Amygdala (tissue), 56 donors: ENCODE measurements around the gene SMOC2.

ENCODE experiments used
- DNase-seq, 56 donors: peaks; one replicate each; lab custom pipeline; 2025; lab: John Stamatoyannopoulos, UW

Gene SMOC2

DNA sequence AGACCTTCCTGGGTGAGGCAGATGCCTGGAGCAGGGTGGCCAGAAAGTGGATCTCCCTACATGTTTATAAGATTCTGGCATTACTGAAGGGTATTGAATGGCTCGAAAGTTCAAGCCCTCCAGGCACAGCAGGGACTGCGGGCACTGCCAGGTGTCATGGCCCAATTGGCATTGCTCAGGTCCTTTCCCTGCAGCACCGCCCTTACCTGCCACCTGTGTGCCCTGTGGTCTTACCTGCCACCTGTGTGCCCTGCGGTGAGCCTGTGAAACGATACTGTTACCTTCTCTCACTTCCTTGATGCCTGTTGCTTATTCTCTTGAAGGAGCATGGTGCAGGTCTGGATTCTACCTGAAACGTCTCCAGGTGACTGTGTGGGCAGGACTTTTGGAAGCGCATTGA, 32.2 kb downstream of the SMOC2 start:
- no peak for DNase-seq

DNA sequence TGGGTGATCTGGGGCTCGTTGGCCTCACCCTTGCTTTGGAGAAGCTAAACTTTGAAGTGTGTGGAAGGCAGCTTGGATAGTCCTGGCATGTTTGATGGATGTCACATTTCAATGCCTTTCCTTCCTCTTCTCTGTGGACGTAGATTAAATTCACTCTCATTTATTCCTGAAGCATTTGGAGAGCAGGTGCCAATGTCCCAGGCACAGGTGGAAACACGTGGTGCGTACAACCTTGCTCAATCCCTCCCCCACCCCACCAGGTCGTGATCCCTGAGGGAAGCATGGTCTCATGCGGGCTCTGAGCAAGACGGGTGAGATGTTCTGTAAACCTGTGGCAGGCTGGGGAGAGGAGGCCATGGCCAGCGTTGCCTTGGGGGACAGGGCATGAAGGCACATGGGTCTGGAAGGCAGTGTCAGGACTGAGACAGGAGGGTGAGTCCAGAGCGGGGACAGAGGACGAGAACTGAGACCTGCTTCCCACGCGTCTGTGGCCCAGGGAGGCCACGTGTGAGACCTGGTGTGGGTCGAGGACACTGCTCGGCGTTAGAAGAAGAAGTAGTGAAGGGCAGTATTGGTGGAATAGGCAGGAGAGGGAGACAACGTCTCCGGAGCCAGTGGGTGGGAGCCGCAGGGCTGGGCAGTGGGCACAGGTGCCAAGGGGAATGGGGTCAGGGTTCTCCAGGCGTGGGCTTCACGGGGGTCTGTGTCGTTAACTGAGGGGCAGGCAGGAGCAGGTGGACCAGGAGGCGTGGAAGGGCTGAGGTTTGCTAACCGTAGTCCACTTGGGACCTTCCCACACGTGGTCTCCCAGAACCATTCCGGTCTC, 34.4 kb downstream of the SMOC2 start:
- DNase-seq, result no peak

DNA sequence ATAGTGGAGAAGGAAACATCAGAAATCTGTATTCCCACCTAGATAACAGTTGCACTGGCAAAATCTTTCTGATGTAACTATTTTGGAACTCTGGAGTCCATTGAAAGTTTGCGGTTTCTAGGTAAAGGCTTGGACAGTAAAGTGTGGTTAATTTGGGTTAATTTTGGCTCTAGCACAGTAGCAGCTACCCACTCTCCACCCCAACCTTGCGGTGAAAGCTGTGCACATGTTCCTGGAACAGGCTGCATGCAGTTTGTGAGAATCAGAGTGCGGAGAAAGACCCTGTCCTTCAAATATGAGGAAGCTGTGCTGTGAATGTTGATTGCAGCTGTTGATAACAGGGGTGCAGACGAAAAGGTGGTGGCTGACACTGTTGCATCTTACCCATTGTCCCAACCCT, 38.4 kb downstream of the SMOC2 start:
- DNase-seq, result no peak

DNA sequence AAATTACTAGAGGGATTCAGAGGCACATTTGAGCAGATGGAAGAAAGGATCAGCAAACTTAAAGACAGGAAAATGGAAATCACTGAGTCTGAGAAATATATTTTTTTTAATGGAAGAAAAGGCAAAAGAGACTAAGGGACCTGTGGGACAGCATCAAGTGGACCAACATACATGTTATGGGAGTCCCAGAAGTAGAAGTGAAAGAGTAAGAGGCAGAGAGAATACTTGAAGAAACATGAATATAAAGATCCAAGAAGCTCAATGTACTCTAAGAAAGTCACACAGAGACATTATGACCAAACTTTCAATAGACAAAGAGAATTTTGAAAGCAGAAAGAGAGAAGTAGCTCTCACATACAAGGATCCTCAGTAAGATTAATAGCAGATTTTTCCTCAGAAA, 39.5 kb downstream of the SMOC2 start:
- no peak for DNase-seq

DNA sequence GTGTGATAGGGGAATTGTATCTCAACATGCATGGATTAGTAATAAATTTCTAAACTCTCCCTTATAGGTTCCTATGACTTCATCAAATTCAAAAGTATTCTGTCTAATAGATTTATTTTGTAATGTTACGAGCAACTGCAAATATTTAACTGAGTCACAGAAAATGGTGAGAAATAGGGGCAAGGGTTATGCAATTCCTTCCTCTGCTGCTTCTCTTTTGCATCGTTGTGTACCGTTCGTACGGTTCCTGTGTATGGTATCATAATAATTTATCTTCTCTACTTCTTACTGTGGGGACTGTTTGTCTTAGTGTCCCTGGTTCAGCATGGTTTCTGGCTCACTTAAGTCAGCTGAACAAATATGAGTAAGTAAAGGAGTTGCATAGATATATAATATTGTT, 44.8 kb downstream of the SMOC2 start:
- DNase-seq, result no peak

DNA sequence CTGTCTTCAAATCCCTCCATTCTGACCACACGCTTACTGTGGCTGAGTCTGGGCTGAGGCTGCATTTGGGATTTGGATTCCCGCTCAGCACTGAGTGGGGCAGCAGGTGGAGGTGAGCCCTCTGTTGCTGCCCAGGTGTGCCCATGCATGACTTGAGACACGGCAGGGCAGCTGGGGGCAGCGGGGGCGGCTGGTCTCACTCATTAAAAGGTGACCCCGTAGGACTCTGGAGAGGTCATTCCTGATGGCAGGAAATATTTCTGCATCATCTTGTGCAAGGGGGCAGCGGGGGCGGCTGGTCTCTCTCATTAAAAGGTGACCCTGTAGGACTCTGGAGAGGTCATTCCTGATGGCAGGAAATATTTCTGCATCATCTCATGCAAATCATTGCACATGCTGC, 49.8 kb downstream of the SMOC2 start:
- no peak for DNase-seq

DNA sequence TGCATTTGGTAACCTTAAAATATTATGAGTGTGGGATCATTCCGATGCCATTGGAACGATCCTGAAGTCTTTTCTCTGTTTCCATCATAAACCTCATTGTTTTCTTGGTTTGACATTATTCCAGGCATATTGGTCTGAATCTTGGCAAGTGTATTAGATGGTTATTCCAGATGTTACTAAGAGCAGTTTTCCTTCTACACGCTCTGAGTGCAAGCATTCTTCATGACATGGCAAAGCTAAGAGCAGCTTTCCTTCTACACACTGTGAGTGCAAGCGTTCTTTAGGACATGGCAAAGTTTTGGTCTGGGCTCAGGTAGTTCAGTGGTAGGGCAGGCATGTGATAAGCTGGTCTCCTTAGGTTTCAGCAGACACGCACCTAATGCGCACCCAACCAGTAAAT, 53.0 kb downstream of the SMOC2 start:
- no peak for DNase-seq

DNA sequence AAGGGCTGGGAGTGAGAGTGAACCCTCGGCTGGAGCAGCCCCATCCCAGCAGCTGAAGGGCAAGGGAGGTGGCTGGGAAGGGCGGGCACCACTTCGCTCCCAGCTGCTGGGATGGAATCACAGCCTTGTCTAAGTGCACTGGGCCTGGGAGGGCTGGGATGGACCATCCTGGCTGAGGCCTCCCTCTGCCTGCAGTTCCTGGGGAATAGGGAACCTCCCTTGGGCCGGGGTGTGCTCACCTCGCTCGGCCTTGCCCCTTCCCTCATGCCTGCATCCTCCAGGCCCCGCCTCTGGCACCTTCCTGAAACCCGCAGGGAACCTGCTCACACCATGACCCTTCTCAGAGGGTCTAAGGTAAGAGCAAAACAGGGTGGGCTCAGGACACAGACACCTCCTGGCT, 53.7 kb downstream of the SMOC2 start:
- DNase-seq, result no peak

DNA sequence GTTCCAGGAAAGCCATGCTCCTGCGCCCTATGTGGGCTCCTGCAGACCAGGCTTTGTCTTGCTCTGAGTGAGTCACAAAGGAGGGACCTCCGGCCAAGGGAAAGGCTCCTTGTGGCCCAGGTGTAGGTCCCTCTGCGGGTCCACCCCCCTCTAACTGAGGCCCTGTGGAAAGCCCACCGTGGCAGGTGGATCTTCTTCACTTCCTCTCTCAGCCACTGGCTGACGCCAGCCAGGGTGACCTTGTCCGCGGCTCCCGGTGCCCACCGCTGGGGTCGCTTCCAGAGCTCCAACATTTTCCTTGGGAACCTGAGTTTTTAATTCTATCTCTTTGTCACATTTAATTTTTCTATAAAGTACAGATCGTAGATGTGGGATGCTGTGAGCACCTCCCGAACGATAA, 54.1 kb downstream of the SMOC2 start:
- no peak for DNase-seq

DNA sequence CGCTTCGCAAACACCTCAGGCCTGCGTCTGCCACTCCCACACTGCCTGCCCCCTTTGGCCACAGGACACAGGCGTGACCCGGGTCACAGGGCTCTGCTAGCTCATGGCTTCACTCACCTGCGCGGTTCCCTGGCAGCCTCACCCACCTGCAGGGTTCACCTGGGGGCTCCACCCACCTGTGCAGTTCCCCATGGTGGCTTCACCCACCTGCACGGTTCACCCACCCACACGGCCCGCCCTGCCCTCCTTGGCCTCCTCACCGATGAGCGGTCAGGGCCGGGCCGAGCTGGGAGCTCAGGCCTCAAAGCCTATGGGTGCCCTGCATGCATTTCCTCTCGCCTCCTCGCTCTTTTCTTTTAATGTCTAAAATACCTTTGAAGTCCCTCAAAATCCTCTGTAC, 54.7 kb downstream of the SMOC2 start:
- no peak for DNase-seq

DNA sequence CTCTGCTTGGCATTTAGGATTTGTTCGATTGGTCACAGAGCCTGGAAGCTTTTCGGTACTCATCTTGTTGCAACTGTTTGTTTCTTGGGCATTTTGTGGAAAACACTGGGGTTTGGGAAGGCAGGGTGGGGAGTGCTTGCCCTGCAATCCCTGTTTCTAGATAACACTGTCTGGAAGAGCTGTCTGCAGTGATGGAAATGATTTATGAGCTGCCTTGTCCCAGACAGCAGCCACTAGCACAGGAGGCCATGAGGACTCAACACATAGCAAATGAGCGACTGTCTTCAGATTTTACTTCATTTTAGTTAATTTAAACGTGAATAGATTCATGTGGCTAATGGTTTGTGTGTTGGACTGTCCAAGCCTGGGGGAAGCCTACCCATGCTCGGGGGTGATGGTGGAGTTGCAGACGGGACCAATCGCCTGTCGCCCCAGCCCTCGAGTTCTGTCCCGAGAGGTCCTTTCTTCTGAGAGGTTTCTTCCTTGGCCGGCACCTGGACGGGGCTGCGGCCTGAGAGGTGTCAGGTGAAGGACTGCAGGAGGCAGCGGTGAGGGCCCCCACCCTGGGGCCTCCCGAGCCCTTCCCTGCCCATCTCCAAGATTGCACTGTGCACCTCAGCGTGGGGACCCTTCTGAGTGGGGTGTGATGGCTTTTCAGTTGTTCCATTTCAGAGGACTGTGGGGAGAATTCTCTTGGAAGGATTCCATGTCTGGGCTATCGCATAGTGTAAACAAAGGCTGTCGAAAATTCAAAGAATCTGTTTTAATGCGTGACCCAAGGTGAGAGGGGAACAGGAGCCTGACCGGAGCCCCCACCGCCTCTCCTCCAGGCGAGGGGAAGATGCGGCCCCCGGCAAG, 55.4 kb downstream of the SMOC2 start:
- DNase-seq, result no peak

DNA sequence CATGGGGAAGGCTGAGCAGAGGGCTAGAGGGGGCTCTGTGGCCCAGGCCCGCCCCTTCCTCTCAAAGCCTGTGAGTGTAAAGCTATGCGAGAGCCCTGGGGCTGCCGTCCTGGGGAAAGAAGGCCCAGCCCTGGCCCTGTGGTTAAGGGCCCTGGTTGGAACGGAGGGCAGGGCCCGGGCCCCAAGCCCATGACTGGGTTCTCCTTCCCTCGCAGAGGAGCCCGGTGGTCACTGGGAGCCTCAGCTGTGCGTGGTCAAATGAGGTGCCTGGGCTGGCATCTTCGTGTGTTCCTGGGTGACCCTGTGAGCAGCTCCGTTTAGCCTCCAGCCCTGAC, 56.0 kb downstream of the SMOC2 start:
- DNase-seq, result no peak

DNA sequence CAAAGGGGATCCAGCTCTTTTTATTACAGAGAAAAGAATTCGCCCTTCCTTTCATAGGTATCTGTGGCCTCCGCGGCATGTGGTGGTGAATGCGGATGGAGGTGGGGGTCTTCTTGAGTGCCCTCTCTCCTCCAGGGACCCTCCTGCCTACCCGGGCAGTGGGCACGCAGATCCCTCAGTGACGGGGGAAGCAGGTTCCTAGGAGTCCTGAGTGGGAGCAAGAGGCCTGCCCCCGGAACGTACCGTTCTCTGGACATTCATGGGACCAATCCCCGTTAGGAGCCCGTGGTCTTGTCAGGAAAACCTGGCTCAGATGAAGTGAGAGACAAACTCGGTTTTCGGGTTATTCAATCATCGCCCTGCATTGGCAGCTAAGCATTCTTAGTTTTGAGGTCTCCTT, 56.4 kb downstream of the SMOC2 start:
- no peak for DNase-seq

DNA sequence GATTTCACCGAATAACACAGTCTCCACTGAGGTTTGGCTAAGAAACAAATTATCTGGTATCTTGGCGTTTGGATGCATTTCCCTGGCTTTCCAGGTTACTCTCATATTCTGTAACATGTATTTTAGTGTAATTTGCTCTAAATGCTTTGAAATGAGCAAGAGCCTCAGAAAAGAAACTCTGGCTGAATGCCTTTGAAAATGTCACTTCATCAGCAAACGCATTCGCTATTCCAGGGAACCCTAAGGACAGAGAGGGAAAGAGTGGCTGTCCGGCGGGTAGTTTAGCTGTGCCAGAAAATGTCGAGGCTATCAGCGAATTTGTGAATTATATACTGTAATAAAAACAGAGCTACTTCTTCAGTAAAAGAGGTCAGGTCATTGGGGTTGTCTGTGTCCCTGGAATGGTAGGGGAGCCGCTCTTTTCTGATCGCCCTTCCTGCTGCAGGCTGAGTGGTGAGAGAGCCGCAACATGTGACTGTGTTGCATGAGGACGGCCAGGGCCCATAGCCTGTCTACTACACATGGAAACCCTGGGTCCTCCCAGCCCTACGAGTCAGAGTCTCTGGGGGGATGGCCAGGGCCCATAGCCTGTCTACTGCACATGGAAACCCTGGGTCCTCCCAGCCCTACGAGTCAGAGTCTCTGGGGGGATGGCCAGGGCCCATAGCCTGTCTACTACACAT, 57.3 kb downstream of the SMOC2 start:
- no peak for DNase-seq

DNA sequence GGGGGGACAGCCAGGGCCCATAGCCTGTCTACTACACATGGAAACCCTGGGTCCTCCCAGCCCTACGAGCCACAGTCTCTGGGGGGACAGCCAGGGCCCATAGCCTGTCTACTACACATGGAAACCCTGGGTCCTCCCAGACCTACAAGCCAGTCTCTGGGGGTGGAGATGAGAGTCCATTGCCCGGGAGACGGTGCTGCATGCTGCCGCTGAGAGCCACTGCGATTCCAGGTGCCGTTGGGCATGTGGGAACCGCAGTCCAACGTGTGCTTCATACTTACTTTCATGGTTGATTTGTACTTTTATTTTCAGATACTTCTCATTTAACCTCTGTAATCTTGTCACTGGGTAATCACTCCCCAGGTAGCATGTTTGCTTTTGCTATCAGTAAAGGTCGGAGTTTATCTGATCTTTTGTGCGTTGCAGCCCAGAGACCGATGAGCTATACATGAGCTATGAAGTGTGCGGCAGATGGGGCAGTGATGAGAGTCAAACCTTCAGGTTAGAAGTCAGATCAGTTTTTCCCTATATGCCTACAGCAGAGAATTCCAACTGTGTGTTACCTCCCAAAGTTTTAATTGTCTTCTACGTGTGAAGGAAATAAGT, 58.2 kb downstream of the SMOC2 start:
- DNase-seq, result no peak

DNA sequence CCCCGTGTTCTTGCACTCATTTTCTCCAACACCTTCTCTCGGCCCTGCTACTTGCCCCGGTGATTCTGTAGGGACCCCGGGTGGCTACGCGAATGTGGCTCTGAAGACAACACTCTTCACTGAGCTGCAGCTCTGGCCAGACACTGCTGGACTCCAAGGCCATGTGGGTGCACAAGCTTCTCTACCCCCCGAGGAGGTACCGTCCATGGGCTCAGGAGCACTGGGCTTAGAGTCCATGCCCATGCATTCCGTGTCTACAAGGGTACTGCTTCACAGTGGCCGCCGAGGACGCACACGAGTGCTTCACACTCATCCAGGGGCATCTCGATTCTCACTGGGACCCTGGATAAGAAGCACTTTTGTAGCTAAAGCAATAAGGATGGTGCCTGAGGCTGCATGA, 59.5 kb downstream of the SMOC2 start:
- no peak for DNase-seq

DNA sequence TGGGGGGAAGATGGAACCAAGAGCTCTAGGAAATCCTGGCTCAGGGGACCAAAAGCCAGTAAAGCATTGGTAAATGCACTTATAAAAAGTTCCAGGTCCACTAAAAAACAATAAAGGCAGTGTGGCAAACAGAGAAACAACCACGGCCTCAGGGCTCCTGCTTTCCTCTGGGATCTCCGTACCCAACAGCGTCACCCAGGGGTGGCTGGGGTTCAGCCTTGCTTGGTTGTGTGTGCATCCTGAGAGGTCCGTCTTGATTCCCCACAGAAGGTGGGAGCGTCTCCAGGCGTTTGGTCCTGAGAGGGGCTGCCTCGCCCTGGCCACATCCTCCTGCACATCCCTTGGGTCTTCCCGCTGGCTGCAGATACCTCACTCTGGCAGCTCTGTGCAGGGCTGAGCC, 60.6 kb downstream of the SMOC2 start:
- no peak for DNase-seq

DNA sequence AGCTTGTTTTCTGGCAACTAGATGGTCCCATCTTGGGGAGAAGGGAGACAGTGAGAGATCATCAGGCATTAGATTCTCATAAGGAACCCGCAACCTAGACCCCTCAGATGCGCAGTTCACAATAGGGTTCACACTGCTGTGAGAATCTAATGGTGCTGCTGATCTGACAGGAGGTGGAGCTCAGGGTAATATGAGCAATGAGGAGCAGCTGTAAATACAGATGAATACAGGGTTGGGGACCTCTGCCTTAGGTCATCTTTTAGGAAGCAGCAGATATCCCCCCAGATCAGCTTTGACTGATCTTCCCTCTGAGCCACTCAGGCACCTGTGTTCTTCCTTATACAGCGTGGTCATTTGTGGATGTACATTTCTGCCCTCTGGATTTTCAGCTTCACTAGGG, 63.4 kb downstream of the SMOC2 start:
- DNase-seq, result no peak

DNA sequence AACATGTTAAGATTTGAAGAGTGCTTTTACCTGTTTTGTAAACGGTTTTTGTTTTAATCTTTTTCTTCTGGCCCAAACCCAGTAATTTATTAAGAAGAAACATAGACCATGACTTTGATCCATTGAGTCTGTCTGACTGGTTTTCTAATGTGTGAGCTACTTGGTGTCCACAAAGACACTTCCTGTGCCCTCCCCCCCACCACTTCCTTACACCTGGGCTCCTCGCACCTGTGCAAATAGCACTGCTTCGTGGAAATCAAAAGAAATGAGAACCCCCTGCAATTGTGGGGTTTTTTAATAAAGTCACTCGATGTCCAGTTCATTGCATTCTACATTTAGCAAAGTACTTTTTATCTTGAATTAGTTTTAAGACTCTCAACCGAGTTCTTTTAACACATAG, 65.5 kb downstream of the SMOC2 start:
- DNase-seq, result no peak

DNA sequence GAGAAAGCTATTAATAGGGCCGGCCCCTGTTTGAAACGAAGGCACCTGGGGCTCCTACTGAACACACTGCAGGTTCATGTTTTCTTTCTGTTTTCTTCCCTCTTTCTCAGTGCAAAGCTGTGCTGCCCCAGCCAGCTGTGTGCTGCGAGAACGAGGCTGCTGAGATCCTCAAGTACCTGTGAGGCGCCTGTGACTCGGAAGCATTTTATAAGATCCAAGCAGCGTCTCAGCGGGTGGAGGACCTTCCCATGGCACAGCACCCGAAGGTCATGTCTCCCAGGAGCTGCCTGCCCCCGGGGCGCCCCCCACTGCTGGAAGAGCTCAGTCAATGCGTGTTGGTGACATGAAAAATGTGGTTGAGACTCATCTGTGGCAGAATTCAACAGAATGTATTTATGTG, 66.3 kb downstream of the SMOC2 start:
- DNase-seq, result no peak

DNA sequence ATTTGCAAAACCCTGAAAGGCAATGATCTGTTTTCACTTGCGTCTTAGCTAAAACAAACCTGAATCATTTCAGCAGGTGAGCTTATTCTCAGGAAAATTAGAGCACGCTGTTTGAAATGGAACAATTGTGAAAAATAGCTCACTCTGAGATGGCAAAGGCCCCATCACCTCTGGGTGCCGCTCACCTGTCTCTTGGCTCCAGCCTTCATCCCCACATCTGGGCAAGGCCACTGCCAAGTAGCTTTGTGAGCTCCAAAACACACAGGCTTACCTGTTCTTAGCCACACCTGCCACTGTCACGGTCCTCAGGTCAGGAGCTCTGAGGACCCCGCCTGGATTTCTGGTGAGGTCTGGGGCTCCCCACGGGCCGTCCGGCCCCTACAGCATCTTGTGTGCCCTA, 66.7 kb downstream of the SMOC2 start:
- no peak for DNase-seq
